LoVo (cell line): ENCODE measurements around the gene KRT5.
"Not testable (repeated sequence)": the region's sequence is repeated elsewhere in the genome, so short reads cannot be mapped to it uniquely, and the experiment has no call there.

Experiments used
- DNase-seq: peaks from one replicate; pipeline ENCODE4 v3.0.0-alpha.2; 2016; ENCODE audit warnings: low spot score

KRT5 gene

DNA sequence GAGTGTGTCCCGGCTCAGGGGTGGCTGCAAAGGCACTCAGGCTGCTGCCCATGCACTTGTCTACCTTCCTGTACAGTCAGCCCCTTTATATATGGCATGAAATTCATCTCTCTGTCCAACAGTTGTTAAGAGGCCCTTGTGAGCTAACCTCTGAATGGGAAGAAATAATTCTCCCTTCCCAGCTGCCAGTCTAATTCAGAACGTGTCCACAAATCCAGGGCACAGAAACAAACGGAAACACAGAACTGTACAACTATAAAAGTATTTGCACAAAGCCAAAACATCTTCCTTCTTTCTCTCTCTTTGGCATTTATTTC lies 849 bp downstream of the KRT5 start:
- no peak for DNase-seq

- DNase-seq, result no peak
Measured at GRCh38 chr12:52518574-52519386, 1.4 kb downstream of the KRT5 start.

DNA sequence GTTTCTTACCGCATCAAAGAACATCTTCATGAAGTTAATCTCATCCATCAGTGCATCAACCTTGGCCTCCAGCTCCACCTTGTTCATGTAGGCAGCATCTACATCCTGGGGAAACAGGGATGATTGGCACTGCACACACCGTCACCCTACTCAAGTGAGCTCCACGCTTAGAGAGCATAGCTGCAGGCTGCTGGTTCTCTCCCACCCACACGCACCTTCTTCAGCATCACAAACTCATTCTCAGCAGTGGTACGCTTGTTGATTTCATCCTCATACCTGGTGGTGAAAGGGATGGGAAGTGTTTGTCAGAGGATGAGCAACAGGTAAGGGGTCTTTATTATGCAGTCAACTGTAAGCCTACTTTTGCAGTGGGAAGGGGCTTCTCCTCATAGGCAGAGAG lies 2.3 kb downstream of the KRT5 start:
- DNase-seq, result no peak

- no peak for DNase-seq
Measured at GRCh38 chr12:52517005-52517835, 3.0 kb downstream of the KRT5 start.

DNA sequence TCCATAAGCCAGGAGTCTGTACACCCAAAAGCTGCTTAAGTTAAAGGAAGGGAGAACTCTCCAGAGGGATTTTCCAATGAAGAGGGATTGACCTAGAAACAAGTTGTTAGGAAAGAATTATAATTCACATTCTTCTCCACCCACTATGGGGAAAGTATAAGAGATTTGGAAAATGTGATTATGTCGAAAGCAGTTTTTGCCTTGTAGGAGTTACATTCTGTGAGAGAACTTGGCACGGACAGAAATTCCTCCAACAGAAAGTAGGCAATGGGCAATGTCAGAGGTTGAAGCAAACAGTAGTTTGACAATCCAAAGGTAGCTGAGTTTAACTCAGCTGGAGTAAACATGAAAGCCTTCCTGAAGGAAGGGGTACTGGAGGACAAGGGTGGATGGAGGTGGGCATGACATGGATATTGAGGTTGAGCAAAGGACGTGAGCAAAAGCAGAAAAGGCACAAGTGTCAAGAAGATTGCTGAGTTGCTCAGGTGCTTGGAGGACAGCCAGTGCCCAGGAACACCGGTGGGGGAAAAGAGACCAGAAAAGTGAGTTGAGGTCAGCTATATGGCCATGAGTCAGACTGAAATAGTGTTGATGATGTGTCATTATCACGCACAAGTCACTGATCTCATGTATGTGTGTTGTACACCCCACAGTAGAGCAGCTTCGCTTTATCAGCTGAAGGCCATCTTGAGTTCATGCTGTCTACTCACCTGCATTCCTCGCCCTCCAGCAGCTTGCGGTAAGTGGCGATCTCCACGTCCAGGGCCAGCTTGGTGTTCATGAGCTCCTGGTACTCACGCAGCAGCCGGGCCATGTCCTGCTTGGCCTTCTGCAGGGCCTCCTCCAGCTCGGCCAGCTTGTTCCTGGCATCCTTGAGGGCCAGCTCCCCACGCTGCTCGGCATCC lies 4.0 kb downstream of the KRT5 start:
- no peak for DNase-seq

GRCh38 chr12:52515319-52515646 lies 4.9 kb downstream of the KRT5 start:
- no peak for DNase-seq

- no peak for DNase-seq
Measured at GRCh38 chr12:52514471-52515318, 5.5 kb downstream of the KRT5 start.

- no peak for DNase-seq
Measured at GRCh38 chr12:52513736-52514135, 6.5 kb downstream of the KRT5 start.

GRCh38 chr12:52508211-52508610 lies 12.0 kb downstream of the KRT5 start:
- no peak for DNase-seq

- peak; percentile 59 for DNase-seq
Measured at GRCh38 chr12:52506858-52507715, 13.1 kb downstream of the KRT5 start.

GRCh38 chr12:52502877-52503276 lies 17.3 kb downstream of the KRT5 start:
- no peak for DNase-seq

DNA sequence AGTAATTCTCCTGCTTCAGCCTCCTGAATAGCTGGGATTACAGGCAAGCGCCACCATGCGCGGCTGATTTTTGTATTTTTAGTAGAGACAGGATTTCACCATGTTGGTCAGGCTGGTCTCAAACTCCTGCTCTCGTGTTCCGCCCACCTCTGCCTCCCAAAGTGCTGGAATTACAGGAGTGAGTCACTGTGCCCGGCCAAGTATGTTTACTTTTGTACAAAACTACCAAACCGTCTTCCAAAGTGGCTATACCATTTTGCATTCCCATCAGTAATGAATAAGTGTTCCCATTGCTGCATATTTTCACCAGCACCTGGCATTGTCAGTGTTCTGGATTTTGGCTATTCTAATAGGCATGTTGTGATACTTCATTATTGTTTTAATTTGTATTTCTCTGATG lies 18.7 kb downstream of the KRT5 start:
- DNase-seq, result no peak

DNA sequence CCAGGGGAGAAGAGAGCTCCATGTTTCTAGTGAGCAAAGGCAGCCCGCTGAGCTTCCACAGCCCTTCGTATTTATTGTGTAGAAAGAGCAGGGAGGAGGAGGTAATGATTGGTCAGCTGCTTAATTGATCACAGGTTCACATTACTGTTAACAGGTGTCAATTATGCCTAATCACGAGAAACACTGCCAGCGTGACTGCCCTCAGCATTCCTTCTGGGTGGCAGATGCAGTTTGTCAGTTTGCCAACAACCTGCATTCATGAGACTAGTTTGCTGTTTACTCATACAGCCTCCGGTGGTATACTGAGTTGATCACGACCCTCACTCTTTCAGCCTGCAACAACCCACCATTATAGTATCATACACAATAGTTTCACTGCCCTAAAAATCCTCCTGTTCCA lies 19.6 kb downstream of the KRT5 start:
- DNase-seq, result not testable (repeated sequence)

DNA sequence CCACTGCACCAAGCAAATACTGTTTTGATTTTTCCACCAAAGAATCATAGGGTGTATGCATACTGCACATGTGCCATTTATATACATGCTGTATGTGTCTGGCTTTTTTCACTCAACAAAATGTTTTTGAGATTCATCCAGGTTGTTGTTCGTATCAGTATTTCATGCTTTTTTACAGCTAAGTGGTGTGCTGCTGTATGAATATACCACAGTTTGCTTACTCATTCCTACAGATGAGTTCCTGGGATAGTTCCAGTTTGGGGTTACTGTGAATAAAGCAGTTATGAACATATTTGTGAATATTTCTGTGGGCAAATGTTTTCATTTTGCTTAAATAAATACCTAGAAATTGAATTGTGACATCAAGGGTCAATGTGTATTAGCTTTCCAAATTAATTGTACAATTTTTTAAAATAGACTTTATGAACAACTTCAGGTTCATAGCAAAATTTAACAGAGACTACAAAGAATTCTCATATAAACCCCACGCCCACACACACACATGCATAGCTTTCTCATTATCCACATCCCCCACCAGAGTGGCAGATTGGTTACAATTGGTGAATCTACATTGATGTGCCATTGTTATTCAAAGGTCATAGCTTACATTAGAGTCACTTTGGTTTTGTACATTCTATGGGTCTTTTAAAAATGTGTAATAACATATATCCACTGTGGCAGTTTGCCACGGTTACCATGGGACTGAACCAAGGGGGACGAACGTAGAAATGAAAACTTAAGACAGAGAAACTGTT lies 20.2 kb downstream of the KRT5 start:
- no peak for DNase-seq

GRCh38 chr12:52498946-52499345 lies 21.2 kb downstream of the KRT5 start:
- no peak for DNase-seq

DNA sequence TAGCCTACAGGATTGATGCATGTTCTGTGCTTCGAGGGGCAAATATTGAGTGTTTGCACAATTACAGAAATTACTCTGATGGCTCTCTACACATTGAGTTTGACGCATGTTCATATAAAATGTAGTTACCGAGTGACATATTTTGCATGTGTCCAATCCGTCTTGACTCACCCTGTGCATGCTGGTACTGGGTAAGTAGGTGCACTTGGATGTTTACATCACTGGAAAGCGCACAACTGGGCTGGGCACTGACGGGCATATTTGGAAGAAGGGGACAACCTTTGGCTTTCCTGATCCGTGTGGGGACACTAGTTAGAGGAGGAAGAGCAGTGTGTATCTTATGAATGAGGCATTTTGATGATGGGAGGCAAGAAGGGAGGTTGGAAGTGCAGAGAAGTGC lies 22.2 kb downstream of the KRT5 start:
- no peak for DNase-seq

- DNase-seq, result peak; percentile 72
Measured at GRCh38 chr12:52496590-52497071, 23.6 kb downstream of the KRT5 start.

DNA sequence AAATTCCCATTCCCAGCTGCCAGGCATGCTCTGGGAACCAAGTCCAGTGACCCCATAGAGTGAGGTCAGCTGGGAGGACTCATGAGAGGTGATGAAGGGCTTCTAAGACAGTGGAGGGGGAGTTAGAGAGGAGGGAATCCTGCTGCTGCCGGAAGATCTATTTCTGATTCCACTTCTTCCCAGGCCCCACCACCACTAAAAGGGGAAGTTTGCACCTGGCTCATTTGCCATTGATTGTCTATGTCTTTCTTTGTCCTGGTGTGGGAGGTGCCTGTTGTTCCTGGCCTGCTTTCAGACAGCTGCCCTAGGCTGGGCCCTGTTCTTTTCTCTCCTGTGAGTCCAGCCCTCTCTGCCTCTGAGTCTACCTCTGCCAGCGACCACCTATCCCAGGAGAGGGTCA lies 24.1 kb downstream of the KRT5 start:
- no peak for DNase-seq

DNA sequence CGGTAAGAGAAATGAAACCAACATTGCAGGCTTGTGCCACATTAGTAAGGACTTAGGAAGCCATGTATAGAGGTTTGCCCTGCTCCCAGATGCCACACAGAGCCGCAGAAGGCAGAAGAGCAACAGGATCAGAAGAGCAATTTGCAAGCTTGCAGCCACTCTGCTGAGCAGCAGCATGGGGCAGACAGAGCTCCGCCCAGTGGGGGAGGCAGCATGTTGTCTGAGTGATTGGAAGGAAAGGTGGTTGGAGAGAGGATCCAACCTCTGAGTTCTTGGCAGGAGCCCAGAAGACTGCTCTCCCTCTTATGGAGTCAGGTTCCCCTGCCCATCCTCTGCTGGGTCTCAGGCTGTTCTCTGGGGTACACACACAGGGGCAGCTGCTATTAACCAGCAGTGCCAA lies 24.8 kb downstream of the KRT5 start:
- DNase-seq, result peak; percentile 37

- DNase-seq, result peak; percentile 17
Measured at GRCh38 chr12:52494518-52494917, 25.7 kb downstream of the KRT5 start.
